HCT116 (cell line): ENCODE measurements around the gene TCF7. TPM values are rescaled to one million over a fixed set of nuclear protein-coding genes. Genes with fewer than 3 reads are reported as not detected.

Experiments used
- ATAC-seq: fragments of 200-7000 bp; cut with Tn5 transposase; 2 replicates; pipeline ENCODE4 v1.9.1; 2020; ENCODE audit warnings: mild to moderate bottlenecking, moderate library complexity
- BruUV-seq: library from RNA; stranded (reverse); fragments of 400-500 nt; replicated peaks from 2 replicates; lab custom pipeline; 2021; lab: Mats Ljungman, UMichigan
- CTCF ChIA-PET: fragments of 300-600 bp; sonication (Branson Sonifier 250); formaldehyde crosslinking; loops from one replicate; lab custom pipeline; 2021; ENCODE audit warnings: antibody characterized with exemption; lab: Charles Lee
- POLR2A ChIA-PET: fragments of 300-600, 350-600 bp; sonication (Branson Sonifier 250); formaldehyde crosslinking; loops from one replicate; lab custom pipeline; 2021; ENCODE audit warnings: antibody characterized with exemption; lab: Charles Lee
- RAD21 ChIA-PET, 2 experiments: fragments of 300-600 bp; sonication (Branson Sonifier 250); formaldehyde crosslinking; loops; one replicate each; lab custom pipeline; 2023; ENCODE audit warnings: low total read pairs in 2 of 2; ENCODE audit not compliant: uncharacterized antibody in 2 of 2, unreplicated experiment in 2 of 2, low non-redundant PET in 1 of 2; lab: Charles Lee
- DNase-seq: peaks from one replicate; pipeline ENCODE4 v3.0.0-alpha.2; 2010; ENCODE audit warnings: low read depth, low spot score
- H2AFZ ChIP-seq: fragments of 200-600 bp; shearing (Covaris generic), sonication (generic); 2 replicates; pipeline ENCODE4 v1.6.1; 2017; ENCODE audit warnings: low read depth, mixed run types, mixed read lengths, antibody characterized with exemption, low read length; ENCODE audit not compliant: poor library complexity, severe bottlenecking
- H3K27ac ChIP-seq: 2 replicates; pipeline ENCODE4 v1.5.1; 2012; ENCODE audit warnings: low read depth, low read length
- H3K27me3 ChIP-seq: fragments of 200-600 bp; sonication (generic); 2 replicates; pipeline ENCODE4 v1.6.1; 2016; ENCODE audit warnings: mixed run types, low read length, mixed read lengths; ENCODE audit not compliant: insufficient read depth
- H3K36me3 ChIP-seq, 2 experiments: fragments of 200-500 bp in 1 of 2; fragments of 200-600 bp in 1 of 2; sonication (Bioruptor generic) in 1 of 2; sonication (generic) in 1 of 2; 2 replicates each; pipeline versions ENCODE4 v1.5.1 to v1.6.1; 2014 to 2016; ENCODE audit warnings: low read length in 2 of 2, inconsistent platforms in 1 of 2, mixed read lengths in 1 of 2, mixed run types in 1 of 2; ENCODE audit not compliant: insufficient read depth in 2 of 2, control insufficient read depth in 1 of 2
- H3K4me1 ChIP-seq, 2 experiments: fragments of 200-600 bp in 1 of 2; sonication (generic) in 1 of 2; 2 replicates each; pipeline versions ENCODE4 v1.5.1 to v1.6.1; 2012 to 2017; ENCODE audit warnings: low read length in 2 of 2, inconsistent platforms in 1 of 2, mild to moderate bottlenecking in 1 of 2, mixed read lengths in 1 of 2, mixed run types in 1 of 2, moderate library complexity in 1 of 2; ENCODE audit not compliant: insufficient read depth in 2 of 2, control insufficient read depth in 1 of 2
- H3K4me2 ChIP-seq: fragments of 200-600 bp; sonication (generic); 2 replicates; pipeline ENCODE4 v1.6.1; 2017; ENCODE audit warnings: mixed run types, low read length, mixed read lengths
- H3K4me3 ChIP-seq, 2 experiments: fragments of 200-600 bp in 1 of 2; sonication (generic) in 1 of 2; replicated peaks in 1 of 2; 2 replicates each; pipeline ENCODE4 v1.5.1; 2011 to 2016; ENCODE audit warnings: low read length in 2 of 2, control low read depth in 1 of 2, low read depth in 1 of 2, mild to moderate bottlenecking in 1 of 2, mixed read lengths in 1 of 2, mixed run types in 1 of 2
- H3K79me2 ChIP-seq: fragments of 200-600 bp; sonication (generic); 2 replicates; pipeline ENCODE4 v1.6.1; 2017; ENCODE audit warnings: mild to moderate bottlenecking, mixed run types, low read length, moderate library complexity, mixed read lengths; ENCODE audit not compliant: insufficient read depth
- H3K9ac ChIP-seq: fragments of 200-600 bp; sonication (generic); 2 replicates; pipeline ENCODE4 v1.6.1; 2016; ENCODE audit warnings: low read length, mixed read lengths
- H3K9me2 ChIP-seq: fragments of 200-600 bp; sonication (generic), shearing (Covaris generic); 2 replicates; pipeline ENCODE4 v1.6.1; 2017; ENCODE audit warnings: mixed run types, mild to moderate bottlenecking, moderate library complexity; ENCODE audit not compliant: insufficient read depth
- H3K9me3 ChIP-seq, 2 experiments: fragments of 200-500 bp in 1 of 2; fragments of 200-600 bp in 1 of 2; sonication (Bioruptor generic) in 1 of 2; sonication (generic) in 1 of 2; 2 replicates each; pipeline ENCODE4 v1.6.1; 2014 to 2017; ENCODE audit warnings: low read length in 2 of 2, mixed read lengths in 2 of 2, inconsistent platforms in 1 of 2, low read depth in 1 of 2, mild to moderate bottlenecking in 1 of 2, mixed run types in 1 of 2, moderate library complexity in 1 of 2; ENCODE audit not compliant: control insufficient read depth in 1 of 2, insufficient read depth in 1 of 2
- H4K20me1 ChIP-seq: fragments of 200-600 bp; sonication (generic), shearing (Covaris generic); 2 replicates; pipeline ENCODE4 v1.6.1; 2017; ENCODE audit warnings: mixed run types, mild to moderate bottlenecking, moderate library complexity; ENCODE audit not compliant: insufficient read depth
- CEBPB ChIP-seq: IDR thresholded peaks from 2 replicates; pipeline ENCODE4 v1.6.1; 2012; ENCODE audit warnings: low read depth
- CTCF ChIP-seq, 3 experiments: fragments of 200-600 bp in 1 of 3; sonication (generic) in 1 of 3; IDR thresholded peaks in 2 of 3; conservative IDR thresholded peaks in 1 of 3; 2 replicates each; pipeline ENCODE4 v1.5.1; 2012 to 2017; ENCODE audit warnings: low read depth in 2 of 3, low read length in 2 of 3, antibody characterized with exemption in 1 of 3, borderline replicate concordance in 1 of 3, control low read depth in 1 of 3, mild to moderate bottlenecking in 1 of 3, mixed read lengths in 1 of 3, mixed run types in 1 of 3, moderate library complexity in 1 of 3; ENCODE audit not compliant: insufficient read depth in 1 of 3
- FOSL1 ChIP-seq: IDR thresholded peaks from 2 replicates; pipeline ENCODE4 v1.6.1; 2012; ENCODE audit warnings: low read depth
- MAX ChIP-seq: IDR thresholded peaks from 2 replicates; pipeline ENCODE4 v1.6.1; 2012
- POLR2A ChIP-seq: IDR thresholded peaks from 2 replicates; pipeline ENCODE4 v1.7.0; 2011; ENCODE audit warnings: borderline replicate concordance; ENCODE audit not compliant: insufficient read depth, insufficient read length; ENCODE audit errors: extremely low read depth
- POLR2AphosphoS5 ChIP-seq: IDR thresholded peaks from 2 replicates; pipeline ENCODE4 v1.6.1; 2011; ENCODE audit warnings: mild to moderate bottlenecking, low read depth, low read length, moderate library complexity
- TCF7L2 ChIP-seq: IDR thresholded peaks from 2 replicates; pipeline ENCODE4 v1.7.0; 2011; ENCODE audit warnings: borderline replicate concordance, inconsistent platforms; ENCODE audit not compliant: insufficient read depth, insufficient read length; ENCODE audit errors: extremely low read depth
- YY1 ChIP-seq: IDR thresholded peaks from 2 replicates; pipeline ENCODE4 v1.6.1; 2011; ENCODE audit warnings: low read length, low read depth, moderate library complexity, mild to moderate bottlenecking; ENCODE audit not compliant: insufficient replicate concordance; ENCODE audit errors: extremely low read depth
- ZNF274 ChIP-seq: fragments of 200-500 bp; sonication (Bioruptor generic); IDR thresholded peaks from 2 replicates; pipeline ENCODE4 v1.6.1; 2014; ENCODE audit warnings: mild to moderate bottlenecking, low read depth, low read length, inconsistent platforms
- intact Hi-C: fragments of 100-400 bp; cut with micrococcal nuclease; formaldehyde crosslinking; loops from 2 replicates; pipeline ENCODE4 v1.10.0; 2022
- total RNA-seq: library from RNA; stranded (reverse); gene quantifications from one replicate; pipeline ENCODE4 v1.2.1, GENCODE V29; 2021; ENCODE audit not compliant: unreplicated experiment
- TF ChIP-seq, protein P1 (sequence below): IDR thresholded peaks from 2 replicates; pipeline ENCODE4 v1.6.1; 2012

TCF7 gene
- total RNA-seq, 1 experiment from 2014 or later = 17.8 TPM

- TF ChIP-seq CTCF (IDR thresholded peaks at IDR 0.05 in 2 of 3, conservative IDR thresholded peaks at IDR 0.05 in 1 of 3; ENCODE audit: borderline replicate concordance in 1 of 3, insufficient read depth in 1 of 3, low read depth in 2 of 3, low read length in 2 of 3) (no peak), ZNF274 (no peak), POLR2AphosphoS5 (no peak), MAX (no peak), CEBPB (no peak), FOSL1 (no peak), POLR2A (no peak)
Measured at GRCh38 chr5:134118212-134118835, 3.8 kb downstream of the TCF7 start (continued).

- Histone ChIP-seq H3K4me2 (no peak overlapping the region), H3K4me3 (no peak overlapping the region), H4K20me1 (no peaks in the 10 kb centered on the region), H3K9me2 (no peaks in the 10 kb centered on the region), H3K4me1 (peaks cover 10 to 25% of the 10 kb centered on the region in 2 experiments; a peak in 3 of 4 replicates), H3K9me3 (no peaks in the 10 kb centered on the region), H3K79me2 (no peaks in the 10 kb centered on the region), H3K27ac (no peak overlapping the region), H3K36me3 (0 out of 4 replicates have a peak, but pooled peaks cover 0 to 8% of the 10 kb centered on the region in 2 experiments), H3K9ac (no peak overlapping the region), H3K27me3 (no peaks in the 10 kb centered on the region), H2AFZ (no peak overlapping the region)
- DNase-seq (no peak), ATAC-seq (no peak)
- CTCF ChIA-PET = no interaction called here
- TF ChIP-seq YY1 = no peak
- TF ChIP-seq TCF7L2 = no peak
- TF ChIP-seq, protein P1, sequence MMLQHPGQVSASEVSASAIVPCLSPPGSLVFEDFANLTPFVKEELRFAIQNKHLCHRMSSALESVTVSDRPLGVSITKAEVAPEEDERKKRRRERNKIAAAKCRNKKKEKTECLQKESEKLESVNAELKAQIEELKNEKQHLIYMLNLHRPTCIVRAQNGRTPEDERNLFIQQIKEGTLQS = no peak
- intact Hi-C loops = no loop called here
- no TSS peak for BruUV-seq
- RAD21 ChIA-PET = no interaction called here
- POLR2A ChIA-PET = no interaction called here
Measured at GRCh38 chr5:134119720-134120119, 5.2 kb downstream of the TCF7 start.
